Measurements from ENCODE around the gene NTRK2.
"Not testable (repeated sequence)": the region's sequence is repeated elsewhere in the genome, so short reads cannot be mapped to it uniquely, and the experiment has no call there.

The NTRK2 gene

GRCh38 chr9:84894859-84895258, 225.3 kb downstream of the NTRK2 start:
- DNase-seq (ENCODE audit: low spot score) = no peak

DNA sequence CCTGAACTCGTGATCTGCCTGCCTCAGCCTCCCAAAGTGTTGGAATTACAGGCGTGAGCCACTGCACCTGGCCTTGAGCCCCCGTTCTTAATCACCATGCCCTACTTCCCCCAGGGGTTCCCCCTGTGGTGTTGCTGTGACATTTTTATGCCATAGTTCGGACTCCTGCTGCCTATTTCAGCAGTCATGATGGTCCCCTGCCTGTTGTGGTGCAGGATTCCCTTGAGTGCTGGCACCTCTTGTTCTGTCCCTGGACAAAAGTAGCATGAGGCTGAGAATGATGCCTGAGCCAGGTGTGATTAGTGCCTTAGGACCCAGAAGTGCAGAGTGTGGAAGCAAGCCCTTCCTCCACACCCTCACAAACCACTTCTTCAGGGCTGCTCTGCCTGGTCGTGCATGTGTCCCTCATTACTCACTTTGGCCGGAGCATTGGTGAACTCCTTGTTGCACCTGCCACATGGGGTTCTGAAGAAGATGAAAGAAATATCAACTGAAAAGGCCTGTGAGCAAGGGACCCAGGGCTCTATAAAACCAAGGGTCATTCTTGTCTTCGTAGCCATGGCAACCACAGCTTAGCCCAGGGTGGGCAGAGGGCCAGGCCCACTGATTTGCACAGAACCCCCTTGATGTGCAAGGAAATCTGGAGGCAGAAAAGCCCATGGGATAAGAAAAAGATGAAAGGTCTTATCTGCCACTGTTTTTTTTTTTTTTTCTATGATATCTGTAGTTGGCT, 228.0 kb downstream of the NTRK2 start:
- DNase-seq (ENCODE audit: low spot score) = no peak

- no peak for DNase-seq (ENCODE audit: low spot score)
Measured at GRCh38 chr9:84898188-84898587, 228.7 kb downstream of the NTRK2 start.

DNA sequence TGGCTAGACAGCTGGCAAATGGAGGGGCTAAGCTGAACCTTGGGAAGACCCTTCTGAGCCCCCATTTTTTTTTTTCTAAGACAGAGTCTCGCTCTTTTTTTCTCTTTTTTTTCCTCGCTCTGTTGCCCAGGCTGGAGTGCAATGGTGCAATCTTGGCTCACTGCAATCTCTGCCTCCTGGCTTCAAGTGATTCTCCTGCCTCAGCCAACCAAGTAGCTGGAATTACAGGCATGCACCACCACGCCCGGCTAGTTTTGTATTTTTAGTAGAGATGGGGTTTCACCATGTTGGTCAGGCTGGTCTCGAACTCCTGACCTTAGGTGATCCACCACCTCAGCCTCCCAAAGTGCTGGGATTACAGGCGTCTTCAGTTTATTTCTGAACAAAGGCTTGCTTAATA, 229.1 kb downstream of the NTRK2 start:
- DNase-seq (ENCODE audit: low spot score) = not testable (repeated sequence)

- no peak for DNase-seq (ENCODE audit: low spot score)
Measured at GRCh38 chr9:84899326-84899725, 229.8 kb downstream of the NTRK2 start.

DNA sequence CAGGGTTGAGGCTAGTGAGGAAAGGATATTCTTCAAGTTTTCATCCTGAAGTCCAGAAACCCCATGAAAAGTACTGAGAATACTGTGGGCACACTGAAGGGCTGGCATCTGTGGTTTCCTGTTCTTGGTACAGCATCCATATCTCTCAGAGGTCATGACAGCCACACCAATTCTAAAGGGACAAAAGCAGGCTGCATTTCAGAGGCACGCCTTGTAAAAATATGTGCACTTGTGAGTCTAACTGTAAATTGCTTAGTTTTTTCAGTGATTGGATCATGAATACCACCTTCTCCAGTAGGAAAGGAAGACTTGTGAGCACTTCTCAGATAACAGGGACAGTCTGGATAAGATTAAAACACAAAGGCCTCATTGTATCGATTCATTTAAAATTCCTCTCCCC, 230.9 kb downstream of the NTRK2 start:
- no peak for DNase-seq (ENCODE audit: low spot score)

GRCh38 chr9:84903963-84904362, 234.4 kb downstream of the NTRK2 start:
- DNase-seq (ENCODE audit: low spot score) = no peak

DNA sequence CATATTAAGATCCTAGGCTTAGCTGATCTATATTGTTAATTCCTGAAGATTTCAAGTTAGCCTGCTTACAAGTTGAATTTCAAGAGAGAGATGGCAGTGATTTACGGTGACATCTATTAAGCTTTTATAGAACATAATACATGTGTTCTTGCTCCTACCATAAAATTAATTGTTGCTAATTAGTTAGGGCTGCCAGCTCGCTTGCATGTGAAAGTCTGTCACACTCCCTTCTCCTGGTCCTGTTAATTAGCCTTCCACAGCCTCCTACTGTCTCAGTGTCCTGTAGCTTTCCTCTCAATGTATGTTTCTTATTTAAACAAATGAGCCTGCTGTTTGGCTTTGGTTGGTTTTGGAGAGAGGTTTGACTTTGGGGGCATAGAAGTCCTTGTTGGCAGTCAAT, 247.2 kb downstream of the NTRK2 start:
- no peak for DNase-seq (ENCODE audit: low spot score)

GRCh38 chr9:84917366-84918070, 248.0 kb downstream of the NTRK2 start:
- no peak for DNase-seq (ENCODE audit: low spot score)

DNA sequence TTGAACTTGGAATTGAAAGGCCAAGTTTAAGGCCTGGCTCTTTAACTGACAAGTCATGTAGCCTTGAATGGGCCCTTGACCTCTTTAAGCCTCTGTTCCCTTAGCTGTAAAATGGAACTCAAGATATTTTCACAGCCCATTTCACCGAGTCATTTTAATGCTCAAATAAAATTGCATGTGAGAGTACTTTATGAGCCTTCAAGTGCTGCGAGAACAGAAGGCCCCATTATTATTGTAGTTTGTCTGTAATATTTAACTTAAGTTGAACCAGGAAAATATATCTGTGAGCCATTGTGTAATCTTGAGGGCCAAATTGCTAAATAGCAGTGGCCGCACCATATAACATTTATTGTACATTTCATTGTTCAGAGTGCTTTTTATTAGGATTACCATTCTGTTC, 249.9 kb downstream of the NTRK2 start:
- DNase-seq (ENCODE audit: low spot score) = no peak

GRCh38 chr9:84921175-84921574, 251.6 kb downstream of the NTRK2 start:
- no peak for DNase-seq (ENCODE audit: low spot score)

- no peak for DNase-seq (ENCODE audit: low spot score)
Measured at GRCh38 chr9:84922051-84922450, 252.5 kb downstream of the NTRK2 start.

DNA sequence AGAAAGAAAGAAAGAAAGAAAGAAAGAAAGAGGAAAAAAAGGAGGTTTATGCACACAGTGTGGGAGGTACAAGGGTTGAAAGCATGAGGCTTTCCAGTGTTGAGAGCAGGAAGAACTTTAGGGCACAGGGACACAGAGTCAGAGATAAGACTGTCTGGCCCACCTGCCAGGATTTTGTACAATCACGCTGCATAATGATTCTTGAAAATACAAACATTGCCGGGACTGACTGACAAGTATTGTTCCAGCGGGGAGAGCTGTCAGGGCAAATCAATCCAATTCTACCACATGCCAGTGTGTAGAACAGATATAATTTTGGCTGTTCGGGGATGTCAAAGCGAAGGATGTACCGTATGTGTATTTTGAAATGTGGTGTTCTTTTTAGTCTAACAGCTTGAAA, 254.7 kb downstream of the NTRK2 start:
- no peak for DNase-seq (ENCODE audit: low spot score)

DNA sequence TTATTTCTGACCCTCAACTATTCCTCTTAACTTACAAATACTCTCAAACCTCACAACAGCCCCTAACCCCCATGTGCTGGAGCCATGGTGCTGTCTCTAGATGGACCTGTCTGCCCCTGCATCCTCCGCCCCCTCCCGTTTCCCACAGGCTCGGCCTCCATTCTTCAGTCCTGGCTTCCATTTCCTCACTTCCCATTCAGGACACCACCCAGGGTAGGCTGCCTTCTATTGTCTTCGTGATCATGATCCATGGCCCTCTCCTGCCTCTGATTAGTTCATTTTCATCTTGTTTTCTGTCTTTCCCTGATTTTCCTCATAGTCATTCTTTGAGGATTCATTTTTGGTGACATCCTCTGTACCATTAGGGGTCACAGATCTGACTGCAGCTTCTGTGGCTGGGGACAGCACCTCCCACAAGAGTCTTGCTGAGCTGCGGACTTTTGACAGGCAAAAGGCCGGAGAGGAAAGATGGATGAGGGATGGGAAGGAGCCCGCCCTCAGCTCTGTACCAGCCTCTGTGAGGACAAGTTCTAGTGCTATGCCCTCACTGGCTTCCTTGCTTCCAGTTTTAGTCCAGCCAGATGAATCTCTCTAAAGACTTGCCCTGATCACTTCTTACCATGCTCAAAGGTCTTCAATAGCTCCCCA, 255.8 kb downstream of the NTRK2 start:
- no peak for DNase-seq (ENCODE audit: low spot score)

- no peak for DNase-seq (ENCODE audit: low spot score)
Measured at GRCh38 chr9:84926793-84927192, 257.3 kb downstream of the NTRK2 start.

DNA sequence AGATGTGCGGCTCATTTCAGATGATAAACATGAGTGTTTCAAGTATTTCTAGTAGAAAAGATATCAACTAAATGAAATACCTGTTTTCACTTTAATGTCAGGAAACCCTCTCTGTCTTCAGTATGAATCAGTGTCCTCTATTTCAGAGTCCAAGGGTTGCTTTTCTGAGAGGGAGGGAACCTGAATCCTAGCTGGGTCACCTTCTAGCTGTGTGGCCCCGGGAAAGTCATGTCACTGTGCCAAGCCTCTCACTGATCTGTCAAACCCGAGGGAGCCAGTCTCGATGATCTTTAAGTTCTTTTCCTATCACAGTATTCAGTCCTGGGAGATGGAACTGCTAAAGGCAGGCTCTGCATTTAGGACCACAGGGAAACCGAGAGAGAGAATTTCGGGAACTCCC, 258.9 kb downstream of the NTRK2 start:
- DNase-seq (ENCODE audit: low spot score) = no peak

DNA sequence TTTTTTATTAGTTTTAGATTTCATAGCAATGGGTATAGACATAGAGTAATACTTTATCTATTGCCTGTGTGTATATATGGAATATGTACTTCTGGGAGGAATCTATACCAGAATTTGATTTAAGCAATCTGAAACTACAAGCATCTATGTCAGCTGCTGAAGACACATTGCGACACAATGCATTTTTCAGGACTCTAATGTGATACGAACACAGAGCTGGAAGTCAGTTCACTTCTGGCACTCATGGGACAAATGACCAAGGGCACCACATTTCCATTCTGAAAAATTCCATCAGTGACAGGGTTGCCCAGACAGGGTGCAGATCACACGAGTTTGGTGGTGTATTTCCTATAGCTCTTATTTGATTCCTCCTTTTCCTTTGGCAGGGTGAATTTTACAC, 259.5 kb downstream of the NTRK2 start:
- no peak for DNase-seq (ENCODE audit: low spot score)

GRCh38 chr9:84932915-84933527, 263.5 kb downstream of the NTRK2 start:
- no peak for DNase-seq (ENCODE audit: low spot score)

- no peak for DNase-seq (ENCODE audit: low spot score)
Measured at GRCh38 chr9:84935528-84936117, 266.1 kb downstream of the NTRK2 start.

GRCh38 chr9:84937180-84937579, 267.7 kb downstream of the NTRK2 start:
- no peak for DNase-seq (ENCODE audit: low spot score)

DNA sequence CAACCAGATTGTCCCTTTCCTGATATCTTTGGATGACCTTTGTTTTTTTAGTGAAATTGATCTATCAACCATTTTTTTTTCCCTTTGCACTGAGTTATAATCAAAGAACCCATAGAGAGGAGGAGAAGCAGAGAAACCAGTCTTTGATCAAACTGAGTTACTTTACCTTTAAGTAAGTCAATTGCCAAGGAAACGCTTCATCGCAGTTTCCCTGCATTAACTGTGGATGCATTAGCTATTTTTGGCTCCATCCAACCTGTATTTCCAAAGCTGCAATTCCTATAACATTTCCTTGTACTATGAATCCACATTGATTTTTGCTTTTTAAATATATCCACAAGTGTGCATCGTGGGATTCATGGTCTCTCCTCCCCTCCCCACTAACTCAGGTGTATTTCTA, 268.1 kb downstream of the NTRK2 start:
- no peak for DNase-seq (ENCODE audit: low spot score)

- no peak for DNase-seq (ENCODE audit: low spot score)
Measured at GRCh38 chr9:84939774-84940173, 270.2 kb downstream of the NTRK2 start.

DNA sequence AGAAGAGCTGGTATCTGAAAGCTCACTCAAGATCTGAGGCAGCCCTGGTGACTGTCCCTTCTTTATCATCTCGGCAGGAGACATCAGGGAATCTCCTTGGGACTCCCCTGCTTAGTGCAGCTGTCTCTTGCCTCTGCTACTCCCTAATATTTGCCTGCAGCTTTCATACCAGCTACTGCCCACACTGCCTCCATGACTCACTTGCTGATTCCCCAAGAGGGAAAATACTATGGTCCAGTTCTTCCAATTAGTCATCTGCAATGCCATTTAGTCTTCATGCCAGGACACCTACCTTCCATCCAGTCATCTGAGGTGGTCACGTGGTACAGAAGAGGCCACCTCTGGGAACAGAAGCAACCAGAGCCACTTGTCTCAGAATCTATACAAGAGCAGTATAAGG, 270.8 kb downstream of the NTRK2 start:
- no peak for DNase-seq (ENCODE audit: low spot score)
